ENCODE measurements around the gene TFB1M. TPM values are rescaled to one million over a fixed set of nuclear protein-coding genes. Genes with fewer than 3 reads are reported as not detected.

The TFB1M gene
- total and polyA plus RNA-seq, 9 of the 15 experiments (the other 6 are each of a cell fraction or from before 2014, with no cell fraction given), result 34.6 to 145 (median 40.4) TPM

- TF ChIP-seq GTF3C2 (IDR thresholded peaks at IDR 0.05; ENCODE audit: borderline replicate concordance, extremely low read depth, insufficient read length), result no peak
- TF ChIP-seq, protein P1, sequence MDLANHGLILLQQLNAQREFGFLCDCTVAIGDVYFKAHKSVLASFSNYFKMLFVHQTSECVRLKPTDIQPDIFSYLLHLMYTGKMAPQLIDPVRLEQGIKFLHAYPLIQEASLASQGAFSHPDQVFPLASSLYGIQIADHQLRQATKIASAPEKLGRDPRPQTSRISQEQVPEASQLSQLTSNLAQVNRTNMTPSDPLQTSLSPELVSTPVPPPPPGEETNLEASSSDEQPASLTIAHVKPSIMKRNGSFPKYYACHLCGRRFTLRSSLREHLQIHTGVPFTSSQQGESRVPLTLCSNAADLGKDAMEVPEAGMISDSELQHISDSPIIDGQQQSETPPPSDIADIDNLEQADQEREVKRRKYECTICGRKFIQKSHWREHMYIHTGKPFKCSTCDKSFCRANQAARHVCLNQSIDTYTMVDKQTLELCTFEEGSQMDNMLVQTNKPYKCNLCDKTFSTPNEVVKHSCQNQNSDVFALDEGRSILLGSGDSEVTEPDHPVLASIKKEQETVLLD (IDR thresholded peaks at IDR 0.05), result peak; percentile 91
- TF ChIP-seq, protein P2, sequence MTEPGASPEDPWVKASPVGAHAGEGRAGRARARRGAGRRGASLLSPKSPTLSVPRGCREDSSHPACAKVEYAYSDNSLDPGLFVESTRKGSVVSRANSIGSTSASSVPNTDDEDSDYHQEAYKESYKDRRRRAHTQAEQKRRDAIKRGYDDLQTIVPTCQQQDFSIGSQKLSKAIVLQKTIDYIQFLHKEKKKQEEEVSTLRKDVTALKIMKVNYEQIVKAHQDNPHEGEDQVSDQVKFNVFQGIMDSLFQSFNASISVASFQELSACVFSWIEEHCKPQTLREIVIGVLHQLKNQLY (CRISPR knock-in tag; conservative IDR thresholded peaks at IDR 0.05), result no peak
- no peak for TF ChIP-seq KAT2B (IDR thresholded peaks at IDR 0.05; ENCODE audit: low read depth, low read length)
- peak; percentile 80; the same call in 1 of the 2 replicates for TF ChIP-seq ZNF263 (CRISPR knock-in tag; IDR thresholded peaks at IDR 0.05; ENCODE audit: borderline replicate concordance)
- TF ChIP-seq HOXB6 (CRISPR knock-in tag; IDR thresholded peaks at IDR 0.05; ENCODE audit: borderline replicate concordance), result no peak
- no peak; the same call in 1 of the 2 replicates for TF ChIP-seq SMARCA5 (IDR thresholded peaks at IDR 0.05)
- TF ChIP-seq, protein P3, sequence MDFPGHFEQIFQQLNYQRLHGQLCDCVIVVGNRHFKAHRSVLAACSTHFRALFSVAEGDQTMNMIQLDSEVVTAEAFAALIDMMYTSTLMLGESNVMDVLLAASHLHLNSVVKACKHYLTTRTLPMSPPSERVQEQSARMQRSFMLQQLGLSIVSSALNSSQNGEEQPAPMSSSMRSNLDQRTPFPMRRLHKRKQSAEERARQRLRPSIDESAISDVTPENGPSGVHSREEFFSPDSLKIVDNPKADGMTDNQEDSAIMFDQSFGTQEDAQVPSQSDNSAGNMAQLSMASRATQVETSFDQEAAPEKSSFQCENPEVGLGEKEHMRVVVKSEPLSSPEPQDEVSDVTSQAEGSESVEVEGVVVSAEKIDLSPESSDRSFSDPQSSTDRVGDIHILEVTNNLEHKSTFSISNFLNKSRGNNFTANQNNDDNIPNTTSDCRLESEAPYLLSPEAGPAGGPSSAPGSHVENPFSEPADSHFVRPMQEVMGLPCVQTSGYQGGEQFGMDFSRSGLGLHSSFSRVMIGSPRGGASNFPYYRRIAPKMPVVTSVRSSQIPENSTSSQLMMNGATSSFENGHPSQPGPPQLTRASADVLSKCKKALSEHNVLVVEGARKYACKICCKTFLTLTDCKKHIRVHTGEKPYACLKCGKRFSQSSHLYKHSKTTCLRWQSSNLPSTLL (IDR thresholded peaks at IDR 0.05), result no peak
- TF ChIP-seq, protein P4, sequence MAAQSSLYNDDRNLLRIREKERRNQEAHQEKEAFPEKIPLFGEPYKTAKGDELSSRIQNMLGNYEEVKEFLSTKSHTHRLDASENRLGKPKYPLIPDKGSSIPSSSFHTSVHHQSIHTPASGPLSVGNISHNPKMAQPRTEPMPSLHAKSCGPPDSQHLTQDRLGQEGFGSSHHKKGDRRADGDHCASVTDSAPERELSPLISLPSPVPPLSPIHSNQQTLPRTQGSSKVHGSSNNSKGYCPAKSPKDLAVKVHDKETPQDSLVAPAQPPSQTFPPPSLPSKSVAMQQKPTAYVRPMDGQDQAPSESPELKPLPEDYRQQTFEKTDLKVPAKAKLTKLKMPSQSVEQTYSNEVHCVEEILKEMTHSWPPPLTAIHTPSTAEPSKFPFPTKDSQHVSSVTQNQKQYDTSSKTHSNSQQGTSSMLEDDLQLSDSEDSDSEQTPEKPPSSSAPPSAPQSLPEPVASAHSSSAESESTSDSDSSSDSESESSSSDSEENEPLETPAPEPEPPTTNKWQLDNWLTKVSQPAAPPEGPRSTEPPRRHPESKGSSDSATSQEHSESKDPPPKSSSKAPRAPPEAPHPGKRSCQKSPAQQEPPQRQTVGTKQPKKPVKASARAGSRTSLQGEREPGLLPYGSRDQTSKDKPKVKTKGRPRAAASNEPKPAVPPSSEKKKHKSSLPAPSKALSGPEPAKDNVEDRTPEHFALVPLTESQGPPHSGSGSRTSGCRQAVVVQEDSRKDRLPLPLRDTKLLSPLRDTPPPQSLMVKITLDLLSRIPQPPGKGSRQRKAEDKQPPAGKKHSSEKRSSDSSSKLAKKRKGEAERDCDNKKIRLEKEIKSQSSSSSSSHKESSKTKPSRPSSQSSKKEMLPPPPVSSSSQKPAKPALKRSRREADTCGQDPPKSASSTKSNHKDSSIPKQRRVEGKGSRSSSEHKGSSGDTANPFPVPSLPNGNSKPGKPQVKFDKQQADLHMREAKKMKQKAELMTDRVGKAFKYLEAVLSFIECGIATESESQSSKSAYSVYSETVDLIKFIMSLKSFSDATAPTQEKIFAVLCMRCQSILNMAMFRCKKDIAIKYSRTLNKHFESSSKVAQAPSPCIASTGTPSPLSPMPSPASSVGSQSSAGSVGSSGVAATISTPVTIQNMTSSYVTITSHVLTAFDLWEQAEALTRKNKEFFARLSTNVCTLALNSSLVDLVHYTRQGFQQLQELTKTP (IDR thresholded peaks at IDR 0.05; ENCODE audit: low read depth in 1 of 2, partially characterized antibody in 2 of 2), result peak in 1 of 2 experiments; percentile 89
- TF ChIP-seq, protein P5, sequence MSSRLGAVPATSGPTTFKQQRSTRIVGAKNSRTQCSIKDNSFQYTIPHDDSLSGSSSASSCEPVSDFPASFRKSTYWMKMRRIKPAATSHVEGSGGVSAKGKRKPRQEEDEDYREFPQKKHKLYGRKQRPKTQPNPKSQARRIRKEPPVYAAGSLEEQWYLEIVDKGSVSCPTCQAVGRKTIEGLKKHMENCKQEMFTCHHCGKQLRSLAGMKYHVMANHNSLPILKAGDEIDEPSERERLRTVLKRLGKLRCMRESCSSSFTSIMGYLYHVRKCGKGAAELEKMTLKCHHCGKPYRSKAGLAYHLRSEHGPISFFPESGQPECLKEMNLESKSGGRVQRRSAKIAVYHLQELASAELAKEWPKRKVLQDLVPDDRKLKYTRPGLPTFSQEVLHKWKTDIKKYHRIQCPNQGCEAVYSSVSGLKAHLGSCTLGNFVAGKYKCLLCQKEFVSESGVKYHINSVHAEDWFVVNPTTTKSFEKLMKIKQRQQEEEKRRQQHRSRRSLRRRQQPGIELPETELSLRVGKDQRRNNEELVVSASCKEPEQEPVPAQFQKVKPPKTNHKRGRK (tag; IDR thresholded peaks at IDR 0.05), result no peak
- TF ChIP-seq TEAD1 (CRISPR knock-in tag; IDR thresholded peaks at IDR 0.05), result no peak
- TF ChIP-seq ZBTB8A (IDR thresholded peaks at IDR 0.05; ENCODE audit: partially characterized antibody), result no peak
- TF ChIP-seq ZNF134 (CRISPR knock-in tag; conservative IDR thresholded peaks at IDR 0.05), result no peak
Measured at GRCh38 chr6:155314092-155314772, at the start of gene TFB1M (continued).
